ENCODE data around the gene CAPN5.

CAPN5 gene

DNA sequence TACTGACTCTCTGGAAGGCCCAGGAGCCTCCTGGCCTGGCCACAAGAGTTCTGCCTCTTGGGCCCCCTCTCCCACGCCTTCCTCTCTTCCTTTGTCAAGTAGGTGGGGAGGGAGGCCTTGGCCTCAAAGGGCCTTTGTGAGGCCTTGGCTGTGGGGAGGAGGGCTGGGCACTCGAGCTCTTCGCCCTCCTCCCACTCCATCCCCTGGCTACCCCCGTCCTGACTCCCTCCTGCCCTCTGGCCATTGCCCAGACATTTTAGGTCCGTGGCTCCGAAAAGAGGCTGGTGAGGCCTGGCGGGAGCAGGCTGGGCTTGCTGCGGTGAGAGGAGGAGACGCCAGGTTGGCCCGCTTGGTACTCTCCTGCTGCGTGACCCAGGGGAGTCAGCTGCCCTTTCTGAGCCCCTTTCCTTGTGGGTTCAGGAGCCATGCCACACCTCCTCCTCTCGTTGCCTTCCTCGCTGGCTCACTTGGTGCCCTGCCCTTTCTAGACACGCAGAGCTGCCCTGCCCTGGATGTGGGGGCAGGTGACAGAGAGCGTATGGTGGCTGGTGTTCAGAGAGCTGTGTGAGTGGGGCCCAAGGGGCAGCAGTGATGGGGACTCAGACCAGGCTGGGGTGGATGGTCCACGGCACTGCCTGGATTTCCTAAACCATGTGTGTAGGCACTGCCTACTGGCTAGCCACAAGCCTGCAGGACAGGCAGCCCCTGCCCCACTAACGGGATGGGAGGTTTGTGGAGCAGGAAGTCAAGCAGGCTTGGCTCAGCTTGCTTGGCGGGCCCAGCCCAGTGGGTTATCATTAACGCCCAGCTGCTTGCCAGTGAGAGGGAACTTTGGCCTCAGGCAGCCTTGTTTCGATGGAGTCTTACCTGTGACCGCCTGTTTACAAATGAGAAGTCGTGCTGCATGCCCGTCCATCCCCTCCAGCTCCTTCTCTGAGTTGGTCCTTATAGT is 20.0 kb downstream of the CAPN5 start:
- no peak for DNase-seq (ENCODE audit: low read depth in 1 of 2, low spot score in 1 of 2)
- Histone ChIP-seq H3K27ac (replicated peaks) (no peak overlapping the region), H3K27me3 (ENCODE audit: insufficient read depth, poor library complexity, severe bottlenecking) (no peaks in the 10 kb centered on the region), H3K4me3 (replicated peaks; ENCODE audit: insufficient read depth, low read length) (no peak overlapping the region)
- TF ChIP-seq POLR2AphosphoS5 (IDR thresholded peaks at IDR 0.05; ENCODE audit: low read depth) (no peak), GABPA (IDR thresholded peaks at IDR 0.05; ENCODE audit: low read depth) (no peak), SPI1 (IDR thresholded peaks at IDR 0.05; ENCODE audit: borderline replicate concordance, low read depth) (no peak)
- TF ChIP-seq, protein P1, sequence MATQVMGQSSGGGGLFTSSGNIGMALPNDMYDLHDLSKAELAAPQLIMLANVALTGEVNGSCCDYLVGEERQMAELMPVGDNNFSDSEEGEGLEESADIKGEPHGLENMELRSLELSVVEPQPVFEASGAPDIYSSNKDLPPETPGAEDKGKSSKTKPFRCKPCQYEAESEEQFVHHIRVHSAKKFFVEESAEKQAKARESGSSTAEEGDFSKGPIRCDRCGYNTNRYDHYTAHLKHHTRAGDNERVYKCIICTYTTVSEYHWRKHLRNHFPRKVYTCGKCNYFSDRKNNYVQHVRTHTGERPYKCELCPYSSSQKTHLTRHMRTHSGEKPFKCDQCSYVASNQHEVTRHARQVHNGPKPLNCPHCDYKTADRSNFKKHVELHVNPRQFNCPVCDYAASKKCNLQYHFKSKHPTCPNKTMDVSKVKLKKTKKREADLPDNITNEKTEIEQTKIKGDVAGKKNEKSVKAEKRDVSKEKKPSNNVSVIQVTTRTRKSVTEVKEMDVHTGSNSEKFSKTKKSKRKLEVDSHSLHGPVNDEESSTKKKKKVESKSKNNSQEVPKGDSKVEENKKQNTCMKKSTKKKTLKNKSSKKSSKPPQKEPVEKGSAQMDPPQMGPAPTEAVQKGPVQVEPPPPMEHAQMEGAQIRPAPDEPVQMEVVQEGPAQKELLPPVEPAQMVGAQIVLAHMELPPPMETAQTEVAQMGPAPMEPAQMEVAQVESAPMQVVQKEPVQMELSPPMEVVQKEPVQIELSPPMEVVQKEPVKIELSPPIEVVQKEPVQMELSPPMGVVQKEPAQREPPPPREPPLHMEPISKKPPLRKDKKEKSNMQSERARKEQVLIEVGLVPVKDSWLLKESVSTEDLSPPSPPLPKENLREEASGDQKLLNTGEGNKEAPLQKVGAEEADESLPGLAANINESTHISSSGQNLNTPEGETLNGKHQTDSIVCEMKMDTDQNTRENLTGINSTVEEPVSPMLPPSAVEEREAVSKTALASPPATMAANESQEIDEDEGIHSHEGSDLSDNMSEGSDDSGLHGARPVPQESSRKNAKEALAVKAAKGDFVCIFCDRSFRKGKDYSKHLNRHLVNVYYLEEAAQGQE (IDR thresholded peaks at IDR 0.05; ENCODE audit: insufficient replicate concordance, low read depth): no peak

DNA sequence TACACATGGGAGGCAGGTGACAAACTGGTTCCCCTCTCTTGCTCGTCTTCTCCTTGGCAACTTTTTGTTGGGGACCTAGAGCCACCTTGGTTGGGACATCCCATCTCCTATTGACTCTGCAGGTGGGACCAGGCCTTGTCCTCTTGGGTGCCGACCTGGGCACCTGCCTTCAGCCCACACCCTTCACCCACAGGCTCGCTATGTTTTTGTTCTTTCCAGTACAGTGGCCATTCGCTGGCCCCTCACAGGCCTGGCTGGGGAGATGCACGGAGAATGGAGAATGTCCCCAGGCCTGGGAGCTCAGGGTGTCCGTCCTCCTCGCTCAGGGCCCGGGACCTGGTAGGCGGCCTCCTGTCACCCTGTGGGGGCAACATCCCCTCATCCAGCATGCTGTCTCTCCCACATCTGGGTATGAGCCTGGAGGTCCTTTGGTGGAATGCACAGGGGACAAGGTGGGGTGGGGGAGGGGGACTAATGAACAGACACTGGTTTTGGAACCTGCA is 21.0 kb downstream of the CAPN5 start:
- DNase-seq (ENCODE audit: low read depth in 1 of 2, low spot score in 1 of 2): no peak
- TF ChIP-seq SPI1 (IDR thresholded peaks at IDR 0.05; ENCODE audit: borderline replicate concordance, low read depth): no peak
- TF ChIP-seq, protein P2, sequence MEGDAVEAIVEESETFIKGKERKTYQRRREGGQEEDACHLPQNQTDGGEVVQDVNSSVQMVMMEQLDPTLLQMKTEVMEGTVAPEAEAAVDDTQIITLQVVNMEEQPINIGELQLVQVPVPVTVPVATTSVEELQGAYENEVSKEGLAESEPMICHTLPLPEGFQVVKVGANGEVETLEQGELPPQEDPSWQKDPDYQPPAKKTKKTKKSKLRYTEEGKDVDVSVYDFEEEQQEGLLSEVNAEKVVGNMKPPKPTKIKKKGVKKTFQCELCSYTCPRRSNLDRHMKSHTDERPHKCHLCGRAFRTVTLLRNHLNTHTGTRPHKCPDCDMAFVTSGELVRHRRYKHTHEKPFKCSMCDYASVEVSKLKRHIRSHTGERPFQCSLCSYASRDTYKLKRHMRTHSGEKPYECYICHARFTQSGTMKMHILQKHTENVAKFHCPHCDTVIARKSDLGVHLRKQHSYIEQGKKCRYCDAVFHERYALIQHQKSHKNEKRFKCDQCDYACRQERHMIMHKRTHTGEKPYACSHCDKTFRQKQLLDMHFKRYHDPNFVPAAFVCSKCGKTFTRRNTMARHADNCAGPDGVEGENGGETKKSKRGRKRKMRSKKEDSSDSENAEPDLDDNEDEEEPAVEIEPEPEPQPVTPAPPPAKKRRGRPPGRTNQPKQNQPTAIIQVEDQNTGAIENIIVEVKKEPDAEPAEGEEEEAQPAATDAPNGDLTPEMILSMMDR (IDR thresholded peaks at IDR 0.05; ENCODE audit: insufficient read depth, low read length): no peak
- no peak for TF ChIP-seq GABPA (IDR thresholded peaks at IDR 0.05; ENCODE audit: low read depth)
- TF ChIP-seq, protein P1 (IDR thresholded peaks at IDR 0.05; ENCODE audit: insufficient replicate concordance, low read depth): no peak
- no peak for TF ChIP-seq POLR2AphosphoS5 (IDR thresholded peaks at IDR 0.05; ENCODE audit: low read depth)
- H3K27me3 ChIP-seq (ENCODE audit: insufficient read depth, poor library complexity, severe bottlenecking): no peaks in the 10 kb centered on the region
- H3K4me3 ChIP-seq (replicated peaks; ENCODE audit: insufficient read depth, low read length): no peak overlapping the region
- no peak overlapping the region for H3K27ac ChIP-seq (replicated peaks)

DNA sequence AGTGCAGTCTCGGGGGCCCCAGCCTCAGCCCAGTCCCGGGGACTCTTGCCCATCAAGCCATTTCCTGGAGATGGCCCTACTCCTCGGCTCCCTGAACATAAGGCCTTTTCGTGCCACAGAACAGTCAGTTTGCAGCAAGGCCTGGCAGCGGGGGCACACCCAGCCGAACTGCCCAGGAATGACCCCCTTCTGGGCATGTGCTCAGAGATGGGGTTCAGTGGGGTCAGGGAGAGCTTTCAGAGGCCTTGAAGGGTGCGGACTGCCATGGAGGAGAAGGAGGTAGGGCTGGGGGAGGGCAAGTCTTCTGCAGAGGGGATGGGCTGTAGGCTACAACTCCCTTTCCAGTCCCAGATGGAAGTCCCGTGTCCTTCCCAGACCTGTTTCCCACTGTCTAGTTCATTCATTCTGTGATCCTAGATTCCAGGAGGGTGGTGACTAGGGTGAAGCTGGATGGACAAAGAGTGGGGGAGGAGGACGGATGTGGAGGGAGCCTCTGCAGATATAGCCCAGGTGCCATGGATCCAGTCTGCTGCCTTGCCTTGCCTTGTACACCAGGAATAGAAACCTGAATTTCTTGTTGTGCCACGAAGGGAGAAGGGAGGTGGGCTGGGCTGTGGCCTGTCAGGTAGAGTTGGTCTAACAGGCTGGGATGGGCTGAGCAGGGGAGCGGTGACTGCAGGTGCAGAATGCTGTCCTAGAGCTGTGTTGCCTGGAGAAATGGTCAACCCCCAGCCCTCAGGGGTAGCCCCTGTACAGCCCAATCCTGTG is 21.6 kb downstream of the CAPN5 start:
- Histone ChIP-seq H3K27me3 (ENCODE audit: insufficient read depth, poor library complexity, severe bottlenecking) (no peaks in the 10 kb centered on the region), H3K4me3 (replicated peaks; ENCODE audit: insufficient read depth, low read length) (no peak overlapping the region), H3K27ac (replicated peaks) (no peak overlapping the region)
- no peak for DNase-seq (ENCODE audit: low read depth in 1 of 2, low spot score in 1 of 2)
- TF ChIP-seq, protein P2 (IDR thresholded peaks at IDR 0.05; ENCODE audit: insufficient read depth, low read length): no peak
- TF ChIP-seq GABPA (IDR thresholded peaks at IDR 0.05; ENCODE audit: low read depth) (no peak), SPI1 (IDR thresholded peaks at IDR 0.05; ENCODE audit: borderline replicate concordance, low read depth) (no peak), POLR2AphosphoS5 (IDR thresholded peaks at IDR 0.05; ENCODE audit: low read depth) (no peak)
- TF ChIP-seq, protein P1 (IDR thresholded peaks at IDR 0.05; ENCODE audit: insufficient replicate concordance, low read depth): no peak

Measured in HL-60 (cell line).